ENCODE results near the gene PDGFRA. TPM values are rescaled to one million over a fixed set of nuclear protein-coding genes. Genes with fewer than 3 reads are reported as not detected.

The PDGFRA gene
- total and polyA plus RNA-seq, 10 of the 15 experiments (the other 5 are each of a cell fraction or from before 2014, with no cell fraction given): 0.01 to 0.28 (median 0.06) TPM; not detected in 5

DNA sequence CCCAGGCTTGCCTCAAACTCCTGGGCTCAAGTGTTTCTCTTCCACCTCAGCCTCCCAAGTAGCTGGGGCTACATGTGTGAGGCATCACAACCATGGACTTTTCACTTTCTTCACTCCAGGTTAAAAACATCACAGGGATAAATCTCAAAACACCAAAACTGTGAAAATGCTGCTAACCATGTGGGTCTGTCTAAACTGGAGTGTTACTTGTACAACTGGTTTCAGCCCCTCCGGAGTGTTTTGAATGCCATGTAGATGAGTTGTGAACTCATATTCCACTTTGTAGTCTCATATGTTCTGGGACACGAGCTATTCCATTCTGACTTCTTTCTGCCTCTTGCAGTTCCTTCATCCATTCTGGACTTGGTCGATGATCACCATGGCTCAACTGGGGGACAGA lies 43.0 kb downstream of the PDGFRA start:
- in situ Hi-C loops (cut with MboI) (no loop called here), intact Hi-C loops (cut with micrococcal nuclease; ENCODE audit: unreplicated experiment) (no loop called here)
- no peaks in the 10 kb centered on the region for H3K4me1 ChIP-seq (ENCODE audit: control insufficient read depth, insufficient read depth, low read length)
- BruUV-seq (replicated peaks): no TSS peak
- H3K36me3 ChIP-seq (ENCODE audit: control insufficient read depth in 2 of 2, insufficient read depth in 2 of 2, low read length in 1 of 2): no peaks in the 10 kb centered on the region
- H2AFZ ChIP-seq (ENCODE audit: control insufficient read depth, low read depth, low read length): no peak overlapping the region
- no peaks in the 10 kb centered on the region for H4K20me1 ChIP-seq (ENCODE audit: control insufficient read depth, insufficient read depth)
- no peak overlapping the region for H3K4me2 ChIP-seq (ENCODE audit: control insufficient read depth, insufficient read depth)
- no peaks in the 10 kb centered on the region for H3K79me2 ChIP-seq (ENCODE audit: control insufficient read depth, insufficient read depth, low read length)
- RAD21 ChIA-PET (ENCODE audit: unreplicated experiment): no interaction called here
- CTCF ChIA-PET: no interaction called here
- H3K9me3 ChIP-seq (replicated peaks; ENCODE audit: control insufficient read depth, insufficient read depth, low read length): no peaks in the 10 kb centered on the region
- DNase-seq (ENCODE audit: low read depth, low spot score) (no peak), FAIRE-seq (no peak), ATAC-seq (no peak)
- H3K27me3 ChIP-seq (replicated peaks in 1 of 2; ENCODE audit: control insufficient read depth in 2 of 2, insufficient read depth in 2 of 2, low read length in 1 of 2): no peaks in the 10 kb centered on the region
- 62% methylated on average over 3 of the region's 3 CpGs for WGBS (ENCODE audit: insufficient coverage, insufficient replicate concordance, low lambda C conversion rate, missing lambda C conversion rate)
- no peak overlapping the region for H3K4me3 ChIP-seq
- POLR2A ChIA-PET: no interaction called here
- no peak overlapping the region for H3K9ac ChIP-seq (ENCODE audit: control insufficient read depth, insufficient read depth, low read length)
- no peak overlapping the region for H3K27ac ChIP-seq (ENCODE audit: control insufficient read depth, insufficient read depth)
- SMC1A ChIA-PET (ENCODE audit: uncharacterized antibody, unreplicated experiment): no interaction called here
- TF ChIP-seq HDGF (IDR thresholded peaks at IDR 0.05) (no peak), RCOR1 (conservative IDR thresholded peaks at IDR 0.05; ENCODE audit: low read depth, low read length) (no peak), GATAD2B (conservative IDR thresholded peaks at IDR 0.05; ENCODE audit: low read depth) (no peak), TAF1 (IDR thresholded peaks at IDR 0.05; ENCODE audit: borderline replicate concordance, low read depth, low read length) (no peak), IKZF1 (conservative IDR thresholded peaks at IDR 0.05) (no peak), NFIC (IDR thresholded peaks at IDR 0.05; ENCODE audit: low read depth, low read length) (no peak), BHLHE40 (IDR thresholded peaks at IDR 0.05; ENCODE audit: borderline replicate concordance in 1 of 2, low read depth in 2 of 2, low read length in 1 of 2) (no peak), TBL1XR1 (IDR thresholded peaks at IDR 0.05; ENCODE audit: low read depth, low read length) (no peak), CBX3 (IDR thresholded peaks at IDR 0.05; ENCODE audit: borderline replicate concordance, low read depth) (no peak), TCF3 (IDR thresholded peaks at IDR 0.05; ENCODE audit: borderline replicate concordance, insufficient read depth, low read depth, low read length) (no peak), ZNF207 (IDR thresholded peaks at IDR 0.05; ENCODE audit: borderline replicate concordance) (no peak), JUNB (IDR thresholded peaks at IDR 0.05) (no peak), CEBPB (IDR thresholded peaks at IDR 0.05; ENCODE audit: borderline replicate concordance in 1 of 2, low read depth in 2 of 2, low read length in 2 of 2) (no peak), ETV6 (conservative IDR thresholded peaks at IDR 0.05 in 1 of 2, IDR thresholded peaks at IDR 0.05 in 1 of 2; ENCODE audit: borderline replicate concordance in 1 of 2, low read depth in 1 of 2) (no peak)
- TF ChIP-seq, protein P1, sequence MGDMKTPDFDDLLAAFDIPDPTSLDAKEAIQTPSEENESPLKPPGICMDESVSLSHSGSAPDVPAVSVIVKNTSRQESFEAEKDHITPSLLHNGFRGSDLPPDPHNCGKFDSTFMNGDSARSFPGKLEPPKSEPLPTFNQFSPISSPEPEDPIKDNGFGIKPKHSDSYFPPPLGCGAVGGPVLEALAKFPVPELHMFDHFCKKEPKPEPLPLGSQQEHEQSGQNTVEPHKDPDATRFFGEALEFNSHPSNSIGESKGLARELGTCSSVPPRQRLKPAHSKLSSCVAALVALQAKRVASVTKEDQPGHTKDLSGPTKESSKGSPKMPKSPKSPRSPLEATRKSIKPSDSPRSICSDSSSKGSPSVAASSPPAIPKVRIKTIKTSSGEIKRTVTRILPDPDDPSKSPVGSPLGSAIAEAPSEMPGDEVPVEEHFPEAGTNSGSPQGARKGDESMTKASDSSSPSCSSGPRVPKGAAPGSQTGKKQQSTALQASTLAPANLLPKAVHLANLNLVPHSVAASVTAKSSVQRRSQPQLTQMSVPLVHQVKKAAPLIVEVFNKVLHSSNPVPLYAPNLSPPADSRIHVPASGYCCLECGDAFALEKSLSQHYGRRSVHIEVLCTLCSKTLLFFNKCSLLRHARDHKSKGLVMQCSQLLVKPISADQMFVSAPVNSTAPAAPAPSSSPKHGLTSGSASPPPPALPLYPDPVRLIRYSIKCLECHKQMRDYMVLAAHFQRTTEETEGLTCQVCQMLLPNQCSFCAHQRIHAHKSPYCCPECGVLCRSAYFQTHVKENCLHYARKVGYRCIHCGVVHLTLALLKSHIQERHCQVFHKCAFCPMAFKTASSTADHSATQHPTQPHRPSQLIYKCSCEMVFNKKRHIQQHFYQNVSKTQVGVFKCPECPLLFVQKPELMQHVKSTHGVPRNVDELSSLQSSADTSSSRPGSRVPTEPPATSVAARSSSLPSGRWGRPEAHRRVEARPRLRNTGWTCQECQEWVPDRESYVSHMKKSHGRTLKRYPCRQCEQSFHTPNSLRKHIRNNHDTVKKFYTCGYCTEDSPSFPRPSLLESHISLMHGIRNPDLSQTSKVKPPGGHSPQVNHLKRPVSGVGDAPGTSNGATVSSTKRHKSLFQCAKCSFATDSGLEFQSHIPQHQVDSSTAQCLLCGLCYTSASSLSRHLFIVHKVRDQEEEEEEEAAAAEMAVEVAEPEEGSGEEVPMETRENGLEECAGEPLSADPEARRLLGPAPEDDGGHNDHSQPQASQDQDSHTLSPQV (IDR thresholded peaks at IDR 0.05): no peak
- TF ChIP-seq, protein P2, sequence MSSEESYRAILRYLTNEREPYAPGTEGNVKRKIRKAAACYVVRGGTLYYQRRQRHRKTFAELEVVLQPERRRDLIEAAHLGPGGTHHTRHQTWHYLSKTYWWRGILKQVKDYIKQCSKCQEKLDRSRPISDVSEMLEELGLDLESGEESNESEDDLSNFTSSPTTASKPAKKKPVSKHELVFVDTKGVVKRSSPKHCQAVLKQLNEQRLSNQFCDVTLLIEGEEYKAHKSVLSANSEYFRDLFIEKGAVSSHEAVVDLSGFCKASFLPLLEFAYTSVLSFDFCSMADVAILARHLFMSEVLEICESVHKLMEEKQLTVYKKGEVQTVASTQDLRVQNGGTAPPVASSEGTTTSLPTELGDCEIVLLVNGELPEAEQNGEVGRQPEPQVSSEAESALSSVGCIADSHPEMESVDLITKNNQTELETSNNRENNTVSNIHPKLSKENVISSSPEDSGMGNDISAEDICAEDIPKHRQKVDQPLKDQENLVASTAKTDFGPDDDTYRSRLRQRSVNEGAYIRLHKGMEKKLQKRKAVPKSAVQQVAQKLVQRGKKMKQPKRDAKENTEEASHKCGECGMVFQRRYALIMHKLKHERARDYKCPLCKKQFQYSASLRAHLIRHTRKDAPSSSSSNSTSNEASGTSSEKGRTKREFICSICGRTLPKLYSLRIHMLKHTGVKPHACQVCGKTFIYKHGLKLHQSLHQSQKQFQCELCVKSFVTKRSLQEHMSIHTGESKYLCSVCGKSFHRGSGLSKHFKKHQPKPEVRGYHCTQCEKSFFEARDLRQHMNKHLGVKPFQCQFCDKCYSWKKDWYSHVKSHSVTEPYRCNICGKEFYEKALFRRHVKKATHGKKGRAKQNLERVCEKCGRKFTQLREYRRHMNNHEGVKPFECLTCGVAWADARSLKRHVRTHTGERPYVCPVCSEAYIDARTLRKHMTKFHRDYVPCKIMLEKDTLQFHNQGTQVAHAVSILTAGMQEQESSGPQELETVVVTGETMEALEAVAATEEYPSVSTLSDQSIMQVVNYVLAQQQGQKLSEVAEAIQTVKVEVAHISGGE (CRISPR knock-in tag; IDR thresholded peaks at IDR 0.05): no peak
- TF ChIP-seq, protein P3, sequence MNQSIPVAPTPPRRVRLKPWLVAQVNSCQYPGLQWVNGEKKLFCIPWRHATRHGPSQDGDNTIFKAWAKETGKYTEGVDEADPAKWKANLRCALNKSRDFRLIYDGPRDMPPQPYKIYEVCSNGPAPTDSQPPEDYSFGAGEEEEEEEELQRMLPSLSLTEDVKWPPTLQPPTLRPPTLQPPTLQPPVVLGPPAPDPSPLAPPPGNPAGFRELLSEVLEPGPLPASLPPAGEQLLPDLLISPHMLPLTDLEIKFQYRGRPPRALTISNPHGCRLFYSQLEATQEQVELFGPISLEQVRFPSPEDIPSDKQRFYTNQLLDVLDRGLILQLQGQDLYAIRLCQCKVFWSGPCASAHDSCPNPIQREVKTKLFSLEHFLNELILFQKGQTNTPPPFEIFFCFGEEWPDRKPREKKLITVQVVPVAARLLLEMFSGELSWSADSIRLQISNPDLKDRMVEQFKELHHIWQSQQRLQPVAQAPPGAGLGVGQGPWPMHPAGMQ (IDR thresholded peaks at IDR 0.05; ENCODE audit: borderline replicate concordance): no peak
